AG08396 (cell line): ENCODE data around the gene CYFIP2.

Experiments used
- DNase-seq: peaks from one replicate; pipeline ENCODE4 v3.0.0; 2012; ENCODE audit warnings: low spot score, mixed read lengths

Gene CYFIP2

GRCh38 chr5:157358871-157359270 lies 92.9 kb downstream of the CYFIP2 start:
- DNase-seq = no peak

GRCh38 chr5:157359356-157360055 lies 93.6 kb downstream of the CYFIP2 start:
- DNase-seq = no peak

GRCh38 chr5:157362012-157362411 lies 96.1 kb downstream of the CYFIP2 start:
- DNase-seq = no peak

GRCh38 chr5:157362502-157362901 lies 96.6 kb downstream of the CYFIP2 start:
- DNase-seq = no peak

- DNase-seq = no peak
Observed at GRCh38 chr5:157362982-157363381, 97.1 kb downstream of the CYFIP2 start.

GRCh38 chr5:157365732-157366131 lies 99.8 kb downstream of the CYFIP2 start:
- DNase-seq = no peak

GRCh38 chr5:157366741-157367674 lies 101.1 kb downstream of the CYFIP2 start:
- DNase-seq = peak; percentile 76

- no peak for DNase-seq
Observed at GRCh38 chr5:157369507-157369906, 103.6 kb downstream of the CYFIP2 start.

- DNase-seq = no peak
Observed at GRCh38 chr5:157370967-157371366, 105.0 kb downstream of the CYFIP2 start.

GRCh38 chr5:157371655-157372471 lies 105.9 kb downstream of the CYFIP2 start:
- DNase-seq = no peak

- no peak for DNase-seq
Observed at GRCh38 chr5:157372472-157372822, 106.5 kb downstream of the CYFIP2 start.

GRCh38 chr5:157378509-157378908 lies 112.6 kb downstream of the CYFIP2 start:
- no peak for DNase-seq

GRCh38 chr5:157379983-157380382 lies 114.1 kb downstream of the CYFIP2 start:
- DNase-seq = no peak

GRCh38 chr5:157381746-157382145 lies 115.8 kb downstream of the CYFIP2 start:
- no peak for DNase-seq

GRCh38 chr5:157382996-157383800 lies 117.3 kb downstream of the CYFIP2 start:
- DNase-seq = no peak

GRCh38 chr5:157384971-157385709 lies 119.2 kb downstream of the CYFIP2 start:
- peak; percentile 84 for DNase-seq

- DNase-seq = no peak
Observed at GRCh38 chr5:157387041-157387563, 121.2 kb downstream of the CYFIP2 start.

GRCh38 chr5:157387683-157388093 lies 121.8 kb downstream of the CYFIP2 start:
- DNase-seq = peak; percentile 72

- no peak for DNase-seq
Observed at GRCh38 chr5:157388111-157388710, 122.3 kb downstream of the CYFIP2 start.

GRCh38 chr5:157389103-157389502 lies 123.2 kb downstream of the CYFIP2 start:
- DNase-seq = no peak
